Activated CD8-positive, alpha-beta memory T cell treated with anti-CD3 and anti-CD28 coated beads, Interleukin-2, amount 50 U/mL, for 4 hours (primary cell): Measurements from ENCODE around the gene SLC5A8.

ENCODE experiments used
- DNase-seq: peaks from one replicate; pipeline ENCODE4 v3.0.0-alpha.2; 2020

Gene SLC5A8, protein sequence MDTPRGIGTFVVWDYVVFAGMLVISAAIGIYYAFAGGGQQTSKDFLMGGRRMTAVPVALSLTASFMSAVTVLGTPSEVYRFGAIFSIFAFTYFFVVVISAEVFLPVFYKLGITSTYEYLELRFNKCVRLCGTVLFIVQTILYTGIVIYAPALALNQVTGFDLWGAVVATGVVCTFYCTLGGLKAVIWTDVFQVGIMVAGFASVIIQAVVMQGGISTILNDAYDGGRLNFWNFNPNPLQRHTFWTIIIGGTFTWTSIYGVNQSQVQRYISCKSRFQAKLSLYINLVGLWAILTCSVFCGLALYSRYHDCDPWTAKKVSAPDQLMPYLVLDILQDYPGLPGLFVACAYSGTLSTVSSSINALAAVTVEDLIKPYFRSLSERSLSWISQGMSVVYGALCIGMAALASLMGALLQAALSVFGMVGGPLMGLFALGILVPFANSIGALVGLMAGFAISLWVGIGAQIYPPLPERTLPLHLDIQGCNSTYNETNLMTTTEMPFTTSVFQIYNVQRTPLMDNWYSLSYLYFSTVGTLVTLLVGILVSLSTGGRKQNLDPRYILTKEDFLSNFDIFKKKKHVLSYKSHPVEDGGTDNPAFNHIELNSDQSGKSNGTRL

GRCh38 chr12:101209319-101210302 is at the start of gene SLC5A8:
SLC5A8 (minus strand) TSS chr12:101210238; CDS start chr12:101209848, 390 bp downstream.
- DNase-seq: no peak

DNA sequence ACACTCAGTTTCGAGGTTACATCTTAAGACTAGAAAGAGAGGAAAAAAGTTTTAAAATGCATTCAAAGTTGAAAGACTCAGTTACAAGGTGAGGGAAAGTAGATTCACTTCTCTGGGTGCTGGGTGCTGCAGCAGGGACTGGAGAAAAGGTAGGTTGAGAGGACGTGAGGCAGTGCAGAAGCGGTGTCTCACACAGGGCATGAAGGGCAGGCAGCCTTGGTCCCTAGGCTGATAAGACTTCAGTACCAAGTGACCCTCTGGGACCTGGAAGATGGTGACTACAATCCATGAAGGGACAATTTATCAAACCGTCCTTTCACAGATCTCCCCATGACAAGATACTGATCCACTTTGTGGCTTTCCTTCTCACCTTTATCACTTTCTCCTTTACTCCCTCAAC is 47.3 kb upstream of the SLC5A8 start:
- DNase-seq: no peak

DNA sequence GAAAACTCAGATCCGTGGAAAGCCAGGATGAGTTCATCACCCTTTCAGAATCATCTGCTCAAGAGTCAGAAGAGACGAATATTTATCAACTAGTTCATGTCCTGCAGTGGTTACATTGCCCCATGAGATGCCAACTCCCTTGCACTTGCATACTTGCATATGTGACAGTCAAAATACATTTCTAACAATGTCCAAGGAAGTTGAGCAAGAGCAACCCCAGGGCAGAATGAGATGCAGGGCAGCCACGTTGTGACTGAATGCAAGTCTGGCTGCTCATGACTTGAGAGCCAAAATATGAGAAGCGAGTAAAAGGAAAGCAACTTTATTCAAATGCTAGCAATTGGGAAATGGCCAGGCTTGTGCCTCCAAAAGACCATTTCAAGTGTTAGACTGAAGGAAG is 46.2 kb upstream of the SLC5A8 start:
- DNase-seq: no peak

GRCh38 chr12:101243616-101244015 is 33.6 kb upstream of the SLC5A8 start:
- DNase-seq: no peak

DNA sequence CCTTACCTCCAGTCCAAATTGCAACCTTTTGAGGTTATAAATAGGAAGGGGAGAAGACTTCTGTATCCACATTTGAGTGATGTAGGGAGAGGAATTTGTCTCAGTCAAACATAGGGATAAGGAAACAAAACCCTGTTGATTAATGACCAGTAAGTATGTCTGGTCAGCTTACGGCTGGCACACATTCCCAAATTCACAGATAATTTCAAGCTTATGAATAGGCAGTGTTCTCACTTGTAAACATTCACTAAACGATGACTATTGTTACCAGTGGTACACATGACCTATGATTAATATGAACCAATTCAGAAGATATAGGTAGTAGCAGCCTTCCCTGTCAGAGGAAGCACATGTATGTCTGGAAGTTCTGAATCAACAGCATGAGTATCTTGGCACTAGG is 33.0 kb upstream of the SLC5A8 start:
- no peak for DNase-seq

GRCh38 chr12:101238800-101239329 is 28.8 kb upstream of the SLC5A8 start:
- DNase-seq: no peak

DNA sequence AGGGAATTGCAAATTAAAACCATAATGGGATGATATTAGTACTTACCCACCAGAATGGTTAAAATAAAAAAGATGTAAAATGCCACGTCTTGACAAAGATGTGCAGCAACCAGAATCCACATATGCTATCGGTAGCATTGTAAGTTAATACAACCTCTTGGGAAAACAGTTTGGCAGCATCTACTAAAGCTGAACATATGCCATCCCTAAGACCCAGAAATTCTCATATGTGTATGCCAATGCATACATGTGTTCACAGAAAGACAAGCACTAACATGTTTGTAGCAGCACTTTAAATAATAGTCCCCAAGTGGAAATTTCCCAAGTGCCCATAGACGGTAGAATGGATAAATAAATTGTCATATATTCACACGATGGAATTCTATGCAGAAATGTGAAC is 28.3 kb upstream of the SLC5A8 start:
- no peak for DNase-seq

DNA sequence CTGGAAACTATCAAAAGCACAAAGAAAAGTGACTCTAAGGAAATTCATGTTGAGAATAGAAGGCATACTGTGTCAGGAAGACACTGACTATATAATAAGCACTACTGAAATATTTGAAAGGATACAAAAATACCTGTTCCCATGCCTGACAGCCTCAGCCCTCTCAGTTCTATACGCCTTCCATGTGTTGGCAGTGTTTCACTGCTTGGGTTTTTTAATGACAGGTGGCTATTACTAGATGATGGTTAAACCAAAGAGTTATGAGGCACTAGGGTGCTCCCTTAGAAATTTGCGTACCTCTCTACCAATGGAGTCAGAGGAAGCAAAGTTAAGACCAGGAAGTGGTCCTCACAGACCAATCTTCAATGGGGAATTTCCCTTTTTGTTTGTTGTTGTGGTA is 25.6 kb upstream of the SLC5A8 start:
- DNase-seq: no peak

- DNase-seq: no peak
These were observed 21.6 kb upstream of the SLC5A8 start for GRCh38 chr12:101231636-101232035.

DNA sequence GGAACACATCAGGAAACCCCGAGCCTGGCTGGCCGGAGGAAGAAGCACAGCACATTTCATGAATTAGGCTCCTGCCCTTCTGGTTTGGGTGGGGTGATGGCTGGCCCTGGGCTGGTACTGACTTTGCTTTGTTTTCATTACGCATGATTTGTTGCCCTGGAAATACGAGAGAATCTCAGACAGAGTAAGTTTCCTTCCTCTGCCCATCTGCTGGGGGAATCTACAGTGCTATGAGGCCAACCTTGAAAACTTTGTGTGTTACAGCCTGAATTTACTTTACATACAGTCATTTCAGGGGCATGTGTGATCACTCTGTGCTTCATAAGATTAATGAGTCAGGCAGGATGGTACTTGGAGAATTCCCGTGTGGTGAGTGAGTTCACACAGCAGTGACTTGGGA is 20.5 kb upstream of the SLC5A8 start:
- no peak for DNase-seq

DNA sequence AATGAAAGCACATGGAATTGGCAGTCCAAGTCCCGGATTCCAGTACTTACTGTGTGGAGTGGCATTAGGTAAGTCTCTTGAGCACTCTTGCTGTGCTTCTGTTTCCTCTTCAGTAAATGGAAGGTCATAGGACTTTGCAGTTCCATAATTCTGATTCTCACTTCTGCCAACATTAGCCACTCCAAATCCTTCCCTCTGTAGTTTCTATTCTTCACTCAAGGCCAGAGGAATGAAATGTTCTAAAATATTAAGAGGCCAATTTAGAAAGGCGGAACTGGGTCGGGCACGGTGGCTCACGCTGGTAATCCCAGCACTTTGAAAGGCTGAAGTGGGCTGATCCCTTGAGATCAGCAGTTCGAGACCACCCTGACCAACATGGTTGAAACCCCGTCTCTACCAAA is 19.8 kb upstream of the SLC5A8 start:
- DNase-seq: no peak

GRCh38 chr12:101221301-101221700 is 11.3 kb upstream of the SLC5A8 start:
- DNase-seq: no peak

DNA sequence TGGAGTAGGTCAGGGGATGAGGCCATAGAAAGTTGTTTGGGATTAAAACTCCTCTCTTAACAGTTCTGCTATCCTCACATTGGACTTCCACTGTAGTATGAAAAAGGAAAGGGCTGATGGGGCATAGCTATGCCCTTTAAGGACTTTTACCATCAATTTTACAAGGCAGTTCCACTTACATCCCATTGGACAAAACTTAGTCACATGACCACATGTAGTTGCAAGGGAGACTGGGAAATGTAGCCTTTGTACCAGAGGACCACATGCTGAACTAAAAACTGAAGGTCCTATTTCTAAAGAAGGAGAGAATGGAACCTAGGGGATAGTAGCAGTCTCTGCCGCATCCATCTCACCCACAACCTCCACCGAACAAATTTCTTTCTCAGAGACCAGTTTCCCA is 6.8 kb upstream of the SLC5A8 start:
- DNase-seq: no peak

- no peak for DNase-seq
These were observed 2.8 kb downstream of the SLC5A8 start for GRCh38 chr12:101207086-101207780.

GRCh38 chr12:101204602-101205304 is 5.3 kb downstream of the SLC5A8 start:
- no peak for DNase-seq

- DNase-seq: no peak
These were observed 9.2 kb downstream of the SLC5A8 start for GRCh38 chr12:101200824-101201223.

DNA sequence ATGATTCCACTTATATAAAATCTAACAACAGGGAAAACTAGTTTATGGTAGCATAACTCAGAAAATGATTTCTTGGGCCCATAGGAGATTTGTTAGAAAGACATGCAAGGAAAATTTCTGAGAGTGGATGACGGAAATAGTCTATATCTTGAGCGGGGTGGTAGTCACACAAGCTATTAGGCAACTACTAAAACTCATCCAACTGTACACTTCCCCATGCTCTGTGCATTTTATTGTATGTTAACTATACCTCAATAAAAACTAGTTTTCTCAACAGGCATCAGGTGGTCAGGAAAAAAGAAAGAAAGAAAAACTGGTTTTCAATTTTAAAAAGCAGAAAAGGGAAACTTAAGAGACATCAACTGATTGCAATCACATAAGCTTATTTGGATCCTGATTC is 9.9 kb downstream of the SLC5A8 start:
- DNase-seq: no peak

DNA sequence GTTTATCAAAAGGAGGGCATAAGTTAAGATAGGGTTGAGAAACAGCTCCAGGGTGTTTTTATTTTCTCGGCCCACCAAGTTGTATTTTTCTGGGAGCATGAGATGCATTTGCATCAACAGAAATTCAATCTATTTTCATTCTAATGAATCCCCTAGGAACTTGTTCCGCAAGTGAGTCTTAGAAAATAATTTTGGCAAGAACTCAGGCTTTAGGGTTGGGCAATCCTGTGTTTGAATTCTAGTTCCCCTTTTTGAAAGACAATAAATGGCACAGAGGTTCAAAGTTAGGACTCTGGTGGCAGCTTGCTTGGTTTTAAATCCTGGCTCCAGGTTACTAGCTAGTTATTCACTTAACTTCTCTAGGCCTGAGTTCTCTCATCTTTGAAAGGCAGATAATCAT is 23.7 kb downstream of the SLC5A8 start:
- no peak for DNase-seq

- DNase-seq: no peak
These were observed 28.3 kb downstream of the SLC5A8 start for GRCh38 chr12:101181776-101182175.

DNA sequence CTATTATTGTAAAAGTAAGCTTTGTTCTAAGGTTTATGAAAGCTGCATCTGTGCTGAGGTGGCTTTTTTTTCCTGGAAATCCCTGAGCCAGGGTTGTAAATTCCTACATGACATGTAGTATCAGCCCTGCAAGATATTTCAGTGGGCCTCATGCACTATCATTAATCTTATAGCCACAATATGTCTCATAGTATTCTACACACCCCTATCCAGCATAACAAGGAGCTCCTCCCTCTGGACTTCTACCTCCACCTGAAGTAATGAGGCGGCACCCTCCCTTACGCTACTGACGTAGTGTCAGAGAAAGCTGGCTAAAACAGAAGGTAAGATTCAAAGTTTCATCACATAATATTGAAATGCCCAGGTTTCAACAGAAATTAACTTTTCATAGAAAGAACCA is 35.5 kb downstream of the SLC5A8 start:
- DNase-seq: no peak

GRCh38 chr12:101173197-101173749 is 36.8 kb downstream of the SLC5A8 start:
- DNase-seq: no peak

DNA sequence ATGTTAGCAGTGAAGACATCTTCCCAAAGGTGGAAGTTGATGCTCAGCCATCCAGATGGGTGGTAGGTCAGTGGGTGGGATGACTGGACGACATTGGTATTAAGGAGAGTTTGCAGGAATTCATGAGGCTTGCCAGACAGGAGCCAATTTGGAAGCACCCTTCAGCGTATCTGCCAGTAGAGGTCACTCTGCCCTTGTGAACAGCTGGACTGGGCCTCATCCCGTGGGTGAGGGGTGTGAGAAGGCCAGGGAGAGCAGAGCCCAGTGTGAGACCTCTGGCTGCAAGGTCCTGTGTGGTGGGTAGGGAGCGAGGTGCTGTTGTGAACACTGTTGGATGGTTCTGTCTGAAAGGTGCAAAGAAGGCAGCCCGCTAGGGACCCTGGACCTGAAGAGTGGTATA is 37.7 kb downstream of the SLC5A8 start:
- no peak for DNase-seq
